NCI-H1417 (cell line): ENCODE measurements around the gene CD74.
"Not testable (repeated sequence)": the region's sequence is repeated elsewhere in the genome, so short reads cannot be mapped to it uniquely, and the experiment has no call there.

Experiments used
- DNase-seq, 3 experiments: peaks; one replicate each; lab custom pipeline; 2025; lab: John Stamatoyannopoulos, UW

Gene CD74

GRCh38 chr5:150441813-150442698 is 29.3 kb upstream of the CD74 start:
- no peak for DNase-seq

GRCh38 chr5:150440948-150441812 is 28.5 kb upstream of the CD74 start:
- DNase-seq, result no peak

- peak in 1 of 3 experiments; percentile 6 for DNase-seq
Measured at GRCh38 chr5:150438873-150439546, 26.3 kb upstream of the CD74 start.

- peak; percentile 55 to 77 (median 75) for DNase-seq
Measured at GRCh38 chr5:150436141-150436680, 23.5 kb upstream of the CD74 start.

GRCh38 chr5:150434464-150434863 is 21.8 kb upstream of the CD74 start:
- no peak for DNase-seq

- DNase-seq, result peak in 1 of 3 experiments; percentile 32
Measured at GRCh38 chr5:150431574-150431973, 18.9 kb upstream of the CD74 start.

GRCh38 chr5:150431048-150431447 is 18.3 kb upstream of the CD74 start:
- DNase-seq, result no peak

GRCh38 chr5:150429410-150429873 is 16.7 kb upstream of the CD74 start:
- no peak for DNase-seq

GRCh38 chr5:150428978-150429377 is 16.3 kb upstream of the CD74 start:
- DNase-seq, result no peak

GRCh38 chr5:150428106-150428876 is 15.6 kb upstream of the CD74 start:
- no peak for DNase-seq

- DNase-seq, result not testable (repeated sequence)
Measured at GRCh38 chr5:150426165-150426564, 13.5 kb upstream of the CD74 start.

- DNase-seq, result no peak
Measured at GRCh38 chr5:150422758-150423157, 10.0 kb upstream of the CD74 start.

- no peak for DNase-seq
Measured at GRCh38 chr5:150422075-150422474, 9.4 kb upstream of the CD74 start.

- DNase-seq, result no peak
Measured at GRCh38 chr5:150419630-150420270, 7.0 kb upstream of the CD74 start.

- not testable (repeated sequence) for DNase-seq
Measured at GRCh38 chr5:150413902-150414790, 1.4 kb upstream of the CD74 start.

- DNase-seq, result no peak
Measured at GRCh38 chr5:150413176-150413901, 629 bp upstream of the CD74 start.

- no peak for DNase-seq
Measured at GRCh38 chr5:150411245-150411979, 1.3 kb downstream of the CD74 start.
